ENCODE results near the gene RPN2.

DNA sequence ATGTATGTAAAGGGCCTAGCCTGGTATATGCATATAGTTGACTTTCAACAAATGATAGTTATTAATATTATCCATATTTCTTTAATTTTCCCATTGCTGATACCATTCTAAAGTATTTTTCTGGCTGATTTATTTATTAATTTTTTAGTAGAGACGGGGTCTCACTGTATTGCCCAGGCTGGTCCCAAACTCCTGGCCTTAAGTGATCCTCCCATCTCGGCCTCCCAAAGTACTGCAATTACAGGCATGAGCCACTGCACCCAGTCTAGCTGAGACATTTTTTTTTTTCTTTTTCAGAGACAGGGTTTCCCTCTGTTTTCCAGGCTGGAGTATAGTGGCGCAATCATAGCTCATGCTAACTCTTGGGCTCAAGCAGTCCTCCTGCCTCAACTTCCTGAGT lies 30.1 kb downstream of the RPN2 start:
- TF ChIP-seq, protein P1, sequence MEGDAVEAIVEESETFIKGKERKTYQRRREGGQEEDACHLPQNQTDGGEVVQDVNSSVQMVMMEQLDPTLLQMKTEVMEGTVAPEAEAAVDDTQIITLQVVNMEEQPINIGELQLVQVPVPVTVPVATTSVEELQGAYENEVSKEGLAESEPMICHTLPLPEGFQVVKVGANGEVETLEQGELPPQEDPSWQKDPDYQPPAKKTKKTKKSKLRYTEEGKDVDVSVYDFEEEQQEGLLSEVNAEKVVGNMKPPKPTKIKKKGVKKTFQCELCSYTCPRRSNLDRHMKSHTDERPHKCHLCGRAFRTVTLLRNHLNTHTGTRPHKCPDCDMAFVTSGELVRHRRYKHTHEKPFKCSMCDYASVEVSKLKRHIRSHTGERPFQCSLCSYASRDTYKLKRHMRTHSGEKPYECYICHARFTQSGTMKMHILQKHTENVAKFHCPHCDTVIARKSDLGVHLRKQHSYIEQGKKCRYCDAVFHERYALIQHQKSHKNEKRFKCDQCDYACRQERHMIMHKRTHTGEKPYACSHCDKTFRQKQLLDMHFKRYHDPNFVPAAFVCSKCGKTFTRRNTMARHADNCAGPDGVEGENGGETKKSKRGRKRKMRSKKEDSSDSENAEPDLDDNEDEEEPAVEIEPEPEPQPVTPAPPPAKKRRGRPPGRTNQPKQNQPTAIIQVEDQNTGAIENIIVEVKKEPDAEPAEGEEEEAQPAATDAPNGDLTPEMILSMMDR (IDR thresholded peaks at IDR 0.05): no peak
- no peak for TF ChIP-seq POLR2A (IDR thresholded peaks at IDR 0.05)

Measured in uterus (tissue), 2 donors.